ENCODE measurements around the gene HSPG2. TPM values are rescaled to one million over a fixed set of nuclear protein-coding genes. Genes with fewer than 3 reads are reported as not detected.
"Not testable (repeated sequence)": the region's sequence is repeated elsewhere in the genome, so short reads cannot be mapped to it uniquely, and the experiment has no call there.

HSPG2 gene
- 1,406 and 1,997 TPM in 2 replicates for total RNA-seq

GRCh38 chr1:21937034-21937371 lies at the start of gene HSPG2:
TSS of gene HSPG2 (minus strand) at chr1:21937310. CDS start at chr1:21937217, 93 bp downstream.
- DNase-seq: no peak

- not testable (repeated sequence) for DNase-seq
Measured at GRCh38 chr1:21986386-21986785, 49.3 kb upstream of the HSPG2 start.

- DNase-seq: not testable (repeated sequence)
Measured at GRCh38 chr1:21985893-21986292, 48.8 kb upstream of the HSPG2 start.

GRCh38 chr1:21983539-21983938 lies 46.4 kb upstream of the HSPG2 start:
- not testable (repeated sequence) for DNase-seq

GRCh38 chr1:21982122-21982521 lies 45.0 kb upstream of the HSPG2 start:
- DNase-seq: not testable (repeated sequence)

- not testable (repeated sequence) for DNase-seq
Measured at GRCh38 chr1:21981253-21981652, 44.1 kb upstream of the HSPG2 start.

GRCh38 chr1:21980515-21981220 lies 43.6 kb upstream of the HSPG2 start:
- not testable (repeated sequence) for DNase-seq

GRCh38 chr1:21978209-21978608 lies 41.1 kb upstream of the HSPG2 start:
- DNase-seq: not testable (repeated sequence)

GRCh38 chr1:21976703-21977239 lies 39.7 kb upstream of the HSPG2 start, which contains the start of gene CELA3B:
TSS of gene CELA3B (plus strand) at chr1:21977022. CDS start at chr1:21977040, 18 bp downstream.
- DNase-seq: not testable (repeated sequence)

- DNase-seq: not testable (repeated sequence)
Measured at GRCh38 chr1:21975296-21975695, 38.2 kb upstream of the HSPG2 start.

- peak; percentile 91 for DNase-seq
Measured at GRCh38 chr1:21974699-21975098, 37.6 kb upstream of the HSPG2 start.

GRCh38 chr1:21973948-21974347 lies 36.8 kb upstream of the HSPG2 start:
- not testable (repeated sequence) for DNase-seq

GRCh38 chr1:21972973-21973441 lies 35.9 kb upstream of the HSPG2 start:
- DNase-seq: peak; percentile 56

GRCh38 chr1:21970523-21970922 lies 33.4 kb upstream of the HSPG2 start:
- DNase-seq: not testable (repeated sequence)

- not testable (repeated sequence) for DNase-seq
Measured at GRCh38 chr1:21969066-21969465, 32.0 kb upstream of the HSPG2 start.

- DNase-seq: not testable (repeated sequence)
Measured at GRCh38 chr1:21967216-21967615, 30.1 kb upstream of the HSPG2 start.

- no peak for DNase-seq
Measured at GRCh38 chr1:21966247-21967000, 29.3 kb upstream of the HSPG2 start.

GRCh38 chr1:21963477-21964217 lies 26.5 kb upstream of the HSPG2 start:
- DNase-seq: peak; percentile 87

GRCh38 chr1:21961799-21962198 lies 24.7 kb upstream of the HSPG2 start:
- DNase-seq: peak; percentile 57

GRCh38 chr1:21961337-21961736 lies 24.2 kb upstream of the HSPG2 start:
- no peak for DNase-seq

GRCh38 chr1:21956720-21957552 lies 19.8 kb upstream of the HSPG2 start:
- DNase-seq: peak; percentile 89

All from dermis blood vessel endothelial cell (primary cell).